GM12878 (cell line): ENCODE measurements around the gene TDRD10. TPM values are rescaled to one million over a fixed set of nuclear protein-coding genes. Genes with fewer than 3 reads are reported as not detected.

Experiments
- ATAC-seq: fragments of 200-7000 bp; cut with Tn5 transposase; 3 replicates; pipeline ENCODE4 v1.9.1; 2020; ENCODE audit warnings: mild to moderate bottlenecking, moderate library complexity
- BruUV-seq: library from RNA; stranded (reverse); fragments of 400-500 nt; replicated peaks from 2 replicates; lab custom pipeline; 2021; lab: Mats Ljungman, UMichigan
- CTCF ChIA-PET: fragments of 300-600 bp; sonication (Branson Sonifier 250); formaldehyde crosslinking; extraction: SDS; loops from one replicate; lab custom pipeline; 2021; ENCODE audit warnings: inconsistent platforms; lab: Yijun Ruan, JAX
- POLR2A ChIA-PET: fragments of 350-600 bp; formaldehyde crosslinking; extraction: SDS; loops from one replicate; lab custom pipeline; 2021; ENCODE audit warnings: inconsistent platforms; lab: Charles Lee
- RAD21 ChIA-PET: fragments of 300-600 bp; sonication (Branson Sonifier 250); formaldehyde crosslinking; loops from one replicate; lab custom pipeline; 2023; ENCODE audit warnings: antibody characterized with exemption; ENCODE audit not compliant: unreplicated experiment; lab: Charles Lee
- SMC1A ChIA-PET: fragments of 300-600 bp; sonication (Branson Sonifier 250); formaldehyde crosslinking; loops from one replicate; lab custom pipeline; 2023; ENCODE audit not compliant: unreplicated experiment, uncharacterized antibody; lab: Charles Lee
- DNase-seq: peaks from one replicate; pipeline ENCODE4 v3.0.0-alpha.2; 2011; ENCODE audit warnings: low read depth, low spot score
- FAIRE-seq: peaks from 3 replicates; lab custom pipeline; 2011; peaks lifted over from hg19 to GRCh38; lab: Jason Lieb, UNC
- H2AFZ ChIP-seq: 2 replicates; pipeline ENCODE4 v1.6.0; 2011; ENCODE audit warnings: low read depth, low read length, control low read depth; ENCODE audit not compliant: control insufficient read depth
- H3K27ac ChIP-seq: 2 replicates; pipeline ENCODE4 v1.5.1; 2011; ENCODE audit warnings: control low read depth; ENCODE audit not compliant: control insufficient read depth, insufficient read depth
- H3K27me3 ChIP-seq, 2 experiments: replicated peaks in 1 of 2; 2 replicates each; pipeline versions ENCODE4 v1.6.0 to v1.6.1; 2011; ENCODE audit warnings: low read length in 1 of 2; ENCODE audit not compliant: control insufficient read depth in 2 of 2, insufficient read depth in 2 of 2
- H3K36me3 ChIP-seq, 2 experiments: 2 replicates each; pipeline ENCODE4 v1.5.1; 2011; ENCODE audit warnings: low read length in 1 of 2; ENCODE audit not compliant: control insufficient read depth in 2 of 2, insufficient read depth in 2 of 2
- H3K4me1 ChIP-seq: 2 replicates; pipeline ENCODE4 v1.6.1; 2011; ENCODE audit warnings: mild to moderate bottlenecking, low read length, moderate library complexity, mixed read lengths; ENCODE audit not compliant: control insufficient read depth, insufficient read depth
- H3K4me2 ChIP-seq: 2 replicates; pipeline ENCODE4 v1.6.0; 2011; ENCODE audit warnings: control low read depth; ENCODE audit not compliant: control insufficient read depth, insufficient read depth
- H3K4me3 ChIP-seq: fragments of 200-600 bp; sonication (generic); 2 replicates; pipeline ENCODE4 v1.5.1; 2016
- H3K79me2 ChIP-seq: 2 replicates; pipeline ENCODE4 v1.6.0; 2011; ENCODE audit warnings: low read length; ENCODE audit not compliant: control insufficient read depth, insufficient read depth
- H3K9ac ChIP-seq: 2 replicates; pipeline ENCODE4 v1.8.0; 2011; ENCODE audit warnings: low read length, control low read depth, mixed read lengths; ENCODE audit not compliant: control insufficient read depth, insufficient read depth
- H3K9me3 ChIP-seq: replicated peaks from 3 replicates; pipeline ENCODE4 v1.5.1; 2011; ENCODE audit warnings: mild to moderate bottlenecking, low read length; ENCODE audit not compliant: control insufficient read depth, insufficient read depth
- H4K20me1 ChIP-seq: 2 replicates; pipeline ENCODE4 v1.6.0; 2011; ENCODE audit not compliant: control insufficient read depth, insufficient read depth
- BHLHE40 ChIP-seq, 2 experiments: fragments of 450-650 bp in 1 of 2; IDR thresholded peaks; 2 replicates each; pipeline ENCODE4 v1.6.1; 2011 to 2017; ENCODE audit warnings: low read depth in 2 of 2, borderline replicate concordance in 1 of 2, improper control_type of control experiment in 1 of 2, low read length in 1 of 2, mild to moderate bottlenecking in 1 of 2
- CHD2 ChIP-seq: IDR thresholded peaks from 2 replicates; pipeline ENCODE4 v1.6.1; 2011; ENCODE audit warnings: low read depth, low read length, improper control_type of control experiment, borderline replicate concordance
- ELK1 ChIP-seq: IDR thresholded peaks from 2 replicates; pipeline ENCODE4 v1.6.1; 2012; ENCODE audit warnings: low read depth, low read length, improper control_type of control experiment
- ETV6 ChIP-seq, 2 experiments: fragments of 450-650 bp in 1 of 2; IDR thresholded peaks in 1 of 2; conservative IDR thresholded peaks in 1 of 2; 2 replicates each; pipeline ENCODE4 v1.6.1; 2014; ENCODE audit warnings: antibody characterized with exemption in 1 of 2, borderline replicate concordance in 1 of 2, low read depth in 1 of 2, mild to moderate bottlenecking in 1 of 2, moderate library complexity in 1 of 2
- KLF5 ChIP-seq: fragments of 450-650 bp; IDR thresholded peaks from 2 replicates; pipeline ENCODE4 v1.6.1; 2014; ENCODE audit warnings: mild to moderate bottlenecking; ENCODE audit not compliant: partially characterized antibody
- PKNOX1 ChIP-seq: fragments of 450-650 bp; IDR thresholded peaks from 2 replicates; pipeline ENCODE4 v1.6.1; 2016; ENCODE audit warnings: mild to moderate bottlenecking
- POLR2AphosphoS5 ChIP-seq: IDR thresholded peaks from 2 replicates; pipeline ENCODE4 v1.6.1; 2011; ENCODE audit warnings: mild to moderate bottlenecking, low read length, inconsistent platforms
- RAD21 ChIP-seq: IDR thresholded peaks from 2 replicates; pipeline ENCODE4 v1.6.1; 2011; ENCODE audit warnings: mild to moderate bottlenecking, low read depth, low read length, moderate library complexity; ENCODE audit not compliant: insufficient read depth
- RELA ChIP-seq: fragments of 450-650 bp; IDR thresholded peaks from 2 replicates; pipeline ENCODE4 v1.8.0; 2014; ENCODE audit warnings: borderline replicate concordance; ENCODE audit not compliant: partially characterized antibody
- SMARCA5 ChIP-seq: fragments of 450-650 bp; IDR thresholded peaks from 2 replicates; pipeline ENCODE4 v1.6.1; 2017; ENCODE audit warnings: mild to moderate bottlenecking
- SRF ChIP-seq, 2 experiments: IDR thresholded peaks; 2 replicates each; pipeline ENCODE4 v1.6.1; 2011; ENCODE audit warnings: low read depth in 2 of 2, low read length in 2 of 2, mild to moderate bottlenecking in 1 of 2, moderate library complexity in 1 of 2
- TARDBP ChIP-seq: IDR thresholded peaks from 2 replicates; pipeline ENCODE4 v1.6.1; 2016; ENCODE audit warnings: borderline replicate concordance
- WGBS: methylation state at CpG from one replicate; pipeline ENCODE4 v1.1.6; 2016; ENCODE audit warnings: low lambda C conversion rate; ENCODE audit not compliant: insufficient replicate concordance, insufficient coverage; ENCODE audit errors: missing lambda C conversion rate; 5-methylcytosine and 5-hydroxymethylcytosine counted together
- in situ Hi-C: fragments of 300-500 bp; cut with MboI; formaldehyde crosslinking; loops from 9 replicates; pipeline ENCODE4 v1.14.3; 2018; ENCODE audit warnings: mixed read lengths
- intact Hi-C: fragments of 100-400 bp; cut with micrococcal nuclease; formaldehyde crosslinking; loops from one replicate; pipeline ENCODE4 v1.14.2; 2022; ENCODE audit not compliant: unreplicated experiment
- polyA plus RNA-seq, 11 experiments: library from polyadenylated mRNA; depleted of rRNA in 4 of 11; unstranded in 6 of 11; stranded (reverse) in 5 of 11; fragments of >200 nt; fragmentation: Nextera tagmentation in 4 of 11; fragmentation: Illumina TruSeq in 1 of 11; extraction: Ambion mirVana in 4 of 11; extraction: Trizol in 1 of 11; gene quantifications; 1 replicate in 1 of 11; 2 replicates in 10 of 11; pipeline versions ENCODE4 v1.2.1 to v1.2.3, GENCODE V29; 2011 to 2016; ENCODE audit warnings: inconsistent platforms in 2 of 11, missing spikeins in 2 of 11, low read depth in 1 of 11
- total RNA-seq, 4 experiments: library from RNA; depleted of rRNA in 3 of 4; stranded (reverse); fragments of >200 nt in 3 of 4; fragmentation: Illumina TruSeq in 1 of 4; extraction: Trizol in 1 of 4; gene quantifications; 2 replicates each; pipeline versions ENCODE4 v1.2.1 to v1.2.3, GENCODE V29; 2013 to 2021

The TDRD10 gene
- total and polyA plus RNA-seq, 10 of the 15 experiments (the other 5 are each of a cell fraction or from before 2014, with no cell fraction given): not detected

DNA sequence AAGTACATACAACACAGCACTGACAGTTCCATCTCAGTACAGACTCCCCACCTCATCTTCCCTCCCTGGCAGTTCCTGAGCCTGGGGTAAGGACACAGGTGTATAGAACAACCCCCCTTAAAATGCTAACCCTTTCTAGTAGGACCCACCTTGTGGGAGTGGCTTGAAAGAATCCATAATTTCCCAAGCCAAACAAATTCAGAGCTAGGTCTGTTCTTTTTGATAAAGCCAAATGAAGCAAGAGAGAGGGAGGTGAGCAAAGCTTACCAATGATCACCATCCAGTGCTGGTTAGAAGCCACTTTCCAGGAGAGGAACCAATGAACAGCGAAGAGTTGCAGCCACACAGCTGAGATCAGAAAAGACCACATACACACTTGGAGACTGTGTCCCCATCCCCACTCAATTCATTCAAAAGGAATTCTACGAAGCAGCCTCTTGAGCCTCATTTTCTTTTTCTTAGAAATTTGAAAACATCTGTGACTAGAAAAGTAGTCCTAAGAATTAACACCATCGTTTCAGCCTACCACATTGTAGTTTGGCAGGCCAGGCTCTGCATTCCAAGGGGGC is 47.3 kb downstream of the TDRD10 start:
- DNase-seq: no peak
- Histone ChIP-seq H2AFZ (no peak overlapping the region), H3K36me3 (peaks cover 32 to 43% of the 10 kb centered on the region in 2 experiments), H4K20me1 (peaks cover 6% of the 10 kb centered on the region; the same call in 1 of the 2 replicates), H3K4me2 (peak overlapping the region; percentile 26), H3K4me3 (0 out of 2 replicates have a peak overlapping the region, but pooled peaks have one; percentile 8), H3K27me3 (no peaks in the 10 kb centered on the region)
- SMC1A ChIA-PET: interaction anchor here (0.9 to 6.9 kb wide), 3 partner anchors 8 to 214 kb away, joined by 3 to 151 read pairs (median 4); no protein-coding TSS in a partner anchor
- CTCF ChIA-PET: interaction anchor here (1.2 to 6.1 kb wide), 4 partner anchors 10 to 107 kb away, joined by 3 to 302 read pairs (median 6); no protein-coding TSS in a partner anchor
- RAD21 ChIA-PET: interaction anchor here (0.6 to 7.0 kb wide), 2 partner anchors 66 to 130 kb away, joined by 3 to 189 read pairs; no protein-coding TSS in a partner anchor
- intact Hi-C loops: loop anchor here (5.0 kb wide), 1 partner anchor 212 kb away; no protein-coding TSS in a partner anchor
- ATAC-seq: no peak
- TF ChIP-seq POLR2AphosphoS5 (peak; percentile 56), SRF (IDR thresholded peaks at IDR 0.05; ENCODE audit: low read depth in 2 of 2, low read length in 2 of 2) (no peak)
- TF ChIP-seq, all 136 proteins: peak for 1
- Histone ChIP-seq H3K9ac (no peak overlapping the region), H3K27ac (no peak overlapping the region), H3K9me3 (no peaks in the 10 kb centered on the region), H3K79me2 (no peaks in the 10 kb centered on the region; the same call in 1 of the 2 replicates), H3K4me1 (peaks cover 16% of the 10 kb centered on the region)
- no TSS peak for BruUV-seq
- WGBS: 93% methylated on average over 3 of the region's 3 CpGs
- POLR2A ChIA-PET: interaction anchor here (0.6 kb wide), 1 partner anchor 783 kb away, joined by 5 read pairs; no protein-coding TSS in a partner anchor
- FAIRE-seq: peak; percentile 47
- in situ Hi-C loops: no loop called here

DNA sequence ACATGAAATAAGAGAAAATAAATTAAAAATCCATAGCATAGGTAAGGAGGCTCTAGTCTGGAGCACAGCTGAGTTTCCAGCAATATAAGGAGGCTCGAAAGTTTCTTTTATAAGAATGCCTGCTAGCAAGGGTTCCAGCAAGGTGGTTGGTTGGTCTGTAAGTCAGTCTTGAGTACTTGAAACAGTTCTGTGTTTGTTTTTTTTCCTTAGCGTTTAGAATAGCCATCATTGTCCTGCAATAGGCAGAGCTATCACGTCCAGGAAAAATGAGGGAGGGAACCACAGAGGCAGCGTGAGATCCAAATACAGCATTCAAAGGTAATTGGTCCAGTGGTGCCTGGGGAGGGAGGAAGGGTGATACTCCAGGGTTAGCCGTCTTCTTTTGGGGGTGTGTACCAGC is 48.1 kb downstream of the TDRD10 start:
- WGBS: over 99% methylated on average over 5 of the region's 5 CpGs
- SMC1A ChIA-PET: interaction anchor here (1.1 to 6.9 kb wide), 2 partner anchors 9 to 68 kb away, joined by 5 to 151 read pairs; no protein-coding TSS in a partner anchor
- no peak overlapping the region for H3K27ac ChIP-seq
- H3K4me3 ChIP-seq: no peak overlapping the region
- DNase-seq (no peak), FAIRE-seq (no peak), ATAC-seq (no peak)
- POLR2A ChIA-PET: no interaction called here
- peaks cover 6% of the 10 kb centered on the region; the same call in 1 of the 2 replicates for H4K20me1 ChIP-seq
- RAD21 ChIA-PET: interaction anchor here (7.0 kb wide), 1 partner anchor 67 kb away, joined by 189 read pairs; no protein-coding TSS in a partner anchor
- H3K9me3 ChIP-seq: no peaks in the 10 kb centered on the region
- H3K4me1 ChIP-seq: peaks cover 16% of the 10 kb centered on the region
- H2AFZ ChIP-seq: no peak overlapping the region
- no peaks in the 10 kb centered on the region for H3K27me3 ChIP-seq
- no peaks in the 10 kb centered on the region; the same call in 1 of the 2 replicates for H3K79me2 ChIP-seq
- in situ Hi-C loops: loop anchor here (5.0 kb wide), 1 partner anchor 63 kb away; no protein-coding TSS in a partner anchor
- peaks cover 34 to 47% of the 10 kb centered on the region in 2 experiments for H3K36me3 ChIP-seq
- intact Hi-C loops: no loop called here
- no TSS peak for BruUV-seq
- no peak overlapping the region for H3K4me2 ChIP-seq
- CTCF ChIA-PET: interaction anchor here (1.2 to 6.1 kb wide), 4 partner anchors 15 to 108 kb away, joined by 3 to 302 read pairs (median 4); no protein-coding TSS in a partner anchor
- H3K9ac ChIP-seq: no peak overlapping the region
- TF ChIP-seq TARDBP (no peak), ETV6 (conservative IDR thresholded peaks at IDR 0.05 in 1 of 2, IDR thresholded peaks at IDR 0.05 in 1 of 2; ENCODE audit: borderline replicate concordance in 1 of 2, low read depth in 1 of 2) (no peak), RAD21 (no peak), KLF5 (no peak), BHLHE40 (IDR thresholded peaks at IDR 0.05; ENCODE audit: borderline replicate concordance in 1 of 2, low read depth in 2 of 2, low read length in 1 of 2) (no peak), PKNOX1 (no peak), SMARCA5 (no peak), RELA (no peak), CHD2 (no peak), ELK1 (no peak)
